K562 treated with DMSO at 1 percent for 4 hours (cell line): Measurements from ENCODE around the gene PON3. TPM values are rescaled to one million over a fixed set of nuclear protein-coding genes. Genes with fewer than 3 reads are reported as not detected.

Experiments
- total RNA-seq: library from RNA; unstranded; fragments of 300-600 nt; gene quantifications from 2 replicates; pipeline ENCODE4 v1.2.3, GENCODE V29; 2022; ENCODE audit not compliant: insufficient read depth

PON3 gene
- not detected in 2 replicates for total RNA-seq

DNA sequence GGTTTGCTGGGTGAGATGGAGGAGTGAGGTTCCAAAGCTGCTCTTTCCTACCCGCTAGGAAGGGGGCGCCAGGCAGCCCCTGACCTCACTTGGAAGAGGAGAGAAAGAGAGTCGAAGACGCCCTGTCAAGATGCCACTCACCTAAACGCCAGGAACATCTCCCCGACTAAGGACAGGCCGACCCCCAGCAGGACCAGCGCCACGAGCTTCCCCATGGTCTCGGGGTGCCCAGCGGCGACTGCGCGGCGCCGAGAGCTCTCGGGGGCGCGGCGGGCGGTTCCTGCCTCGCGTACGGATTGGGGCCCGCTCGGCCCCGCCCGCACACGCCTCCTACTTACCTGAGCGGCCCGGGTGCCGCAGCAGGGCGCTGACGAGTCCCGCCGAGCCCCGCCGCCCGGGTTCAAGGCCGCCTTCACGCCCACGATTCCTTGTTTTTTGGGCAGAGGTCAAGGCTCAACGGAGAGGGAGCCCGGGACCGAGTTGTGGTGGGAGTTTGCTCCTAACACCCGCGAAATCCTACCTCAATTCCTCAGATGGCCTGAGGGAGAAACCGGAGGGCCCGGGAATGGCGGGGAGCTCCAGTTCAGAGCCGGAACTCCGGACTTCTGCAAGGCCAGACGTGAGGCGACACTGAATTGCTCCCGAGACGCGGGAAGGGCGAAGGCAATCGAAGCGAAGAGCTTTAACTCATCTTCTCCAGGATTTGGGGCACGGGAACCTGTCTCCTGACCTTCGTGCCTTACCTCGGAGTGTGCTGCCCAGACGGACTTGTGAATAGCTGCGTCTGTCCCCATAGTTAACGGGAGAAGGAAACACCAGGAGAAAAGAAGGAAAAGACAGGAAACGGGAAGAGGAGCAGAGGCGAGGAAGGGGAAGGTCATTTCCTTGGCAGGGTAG, at the start of gene PON3:
PON3 (minus strand) TSS at position 240 of the 897 bp plus-strand sequence; CDS start at position 215, 25 bp downstream.

DNA sequence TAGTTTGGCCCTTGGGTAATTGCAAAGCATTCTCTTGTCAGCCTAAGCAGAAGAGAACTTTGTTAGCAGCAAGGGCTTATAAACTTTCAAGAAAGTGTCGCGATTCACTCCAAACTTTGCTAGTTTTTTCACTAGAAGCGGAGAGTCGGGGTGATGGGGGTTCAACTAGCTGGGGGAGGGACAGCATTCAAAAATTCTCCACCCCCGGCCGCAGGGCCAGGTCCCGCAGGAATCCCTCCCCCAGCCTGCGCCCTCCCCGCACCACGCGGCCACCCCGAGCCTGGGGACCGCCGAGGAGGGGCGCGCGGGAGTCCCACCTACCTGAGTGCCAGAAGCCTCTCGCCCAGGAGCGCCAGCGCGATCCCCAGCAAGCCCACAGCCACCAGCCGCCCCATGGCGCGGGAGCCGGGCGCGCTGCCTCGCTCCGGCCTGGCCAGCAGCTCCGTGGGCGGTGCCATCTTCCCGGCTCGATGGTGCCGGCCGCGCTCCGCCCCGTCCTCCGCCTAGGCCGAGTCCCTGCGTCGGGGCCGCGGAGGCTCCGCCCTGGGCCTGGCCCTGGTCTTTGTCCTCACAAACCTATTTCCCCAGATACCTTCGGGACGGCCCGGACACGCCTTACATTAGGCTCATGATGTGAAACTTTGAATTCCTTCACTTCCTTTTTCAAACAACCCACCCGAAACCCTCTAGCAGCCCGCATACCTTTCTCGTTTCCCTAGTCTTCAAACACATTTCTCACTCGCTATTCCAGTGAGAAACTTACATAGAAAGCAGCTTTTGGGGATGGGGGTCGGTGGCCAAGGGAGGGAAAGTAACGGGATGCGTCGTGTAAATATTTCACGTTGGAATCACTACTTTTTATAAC, 38.6 kb upstream of the PON3 start, which contains the start of gene PON2:
PON2 (minus strand) TSS at position 472 of the 865 bp plus-strand sequence; CDS start at position 395, 77 bp downstream.

GRCh38 chr7:95324431-95324830, 71.7 kb downstream of the PON3 start, which contains the start of gene PON1:
PON1 (minus strand) TSS chr7:95324532; CDS start chr7:95324475, 57 bp downstream.

Other genes starting within 250 kb of the PON3 start
- gene PON1, start 71.8 kb downstream of the PON3 start, total RNA-seq: not detected in 2 replicates
- 4.2 and 5.5 TPM in 2 replicates for gene PON2, start 38.7 kb upstream of the PON3 start, total RNA-seq
- not detected in 2 replicates for gene ASB4, start 89.6 kb upstream of the PON3 start, total RNA-seq
- gene PDK4, start 200.1 kb upstream of the PON3 start, total RNA-seq: not detected in 2 replicates